ENCODE data around the gene UPF2.

DNA sequence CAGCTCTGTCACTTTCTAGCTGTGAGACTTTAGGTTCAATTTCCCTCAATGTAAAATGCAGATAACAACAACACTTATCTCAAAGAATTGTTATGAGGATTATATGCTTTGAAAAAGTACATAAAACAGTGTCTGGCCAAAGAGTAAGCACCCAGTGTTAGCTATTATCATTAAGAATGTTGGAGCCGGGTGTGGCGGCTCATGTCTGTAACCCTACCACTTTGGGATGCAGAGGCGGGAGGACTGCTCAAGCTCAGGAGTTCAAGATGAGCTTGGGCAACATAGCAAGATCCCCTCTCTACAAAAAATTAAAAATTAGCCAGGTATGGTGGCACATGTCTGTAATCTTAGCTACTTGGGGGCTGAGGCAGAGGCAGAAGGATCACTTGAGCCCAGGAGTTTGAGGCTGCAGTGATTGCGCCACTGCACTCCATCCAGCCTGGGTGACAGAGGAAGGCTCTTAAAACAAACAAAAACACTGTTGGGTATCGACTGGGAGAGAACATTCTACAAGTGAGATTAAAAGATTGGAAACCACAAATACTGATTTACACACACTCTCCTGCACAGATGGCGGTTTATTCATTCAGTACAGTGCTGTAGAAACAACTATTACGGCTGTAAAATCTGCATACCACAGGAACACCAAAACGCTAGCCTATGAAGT is 112.2 kb downstream of the UPF2 start:
- TF ChIP-seq CTCF (IDR thresholded peaks at IDR 0.05; ENCODE audit: low read length) = no peak
- no peak for TF ChIP-seq EZH2phosphoT487 (IDR thresholded peaks at IDR 0.05; ENCODE audit: low read length)
